GM23338 (cell line): Measurements from ENCODE around the gene ATP5PB. TPM values are rescaled to one million over a fixed set of nuclear protein-coding genes. Genes with fewer than 3 reads are reported as not detected.

Source experiments
- ATAC-seq: fragments of 200-7000 bp; cut with Tn5 transposase; 3 replicates; pipeline ENCODE4 v1.9.1; 2020
- DNase-seq: peaks from one replicate; pipeline ENCODE4 v3.0.0-alpha.2; 2015; ENCODE audit warnings: low spot score
- H2AFZ ChIP-seq: fragments of 200-600 bp; sonication (generic); 2 replicates; pipeline ENCODE4 v1.8.0; 2016; ENCODE audit warnings: antibody characterized with exemption, mild to moderate bottlenecking, moderate library complexity
- H3F3A ChIP-seq: fragments of 200-600 bp; sonication (generic); replicated peaks from 2 replicates; pipeline ENCODE4 v1.8.0; 2017; ENCODE audit warnings: antibody characterized with exemption, mixed run types, low read depth
- H3K27ac ChIP-seq: fragments of 200-600 bp; sonication (generic); 2 replicates; pipeline ENCODE4 v1.6.1; 2016; ENCODE audit warnings: low read depth
- H3K27me3 ChIP-seq: fragments of 200-600 bp; sonication (generic); 2 replicates; pipeline ENCODE4 v1.8.0; 2016; ENCODE audit warnings: mild to moderate bottlenecking, mixed run types, moderate library complexity; ENCODE audit not compliant: insufficient read depth
- H3K36me3 ChIP-seq: fragments of 200-600 bp; sonication (generic); 2 replicates; pipeline ENCODE4 v1.8.0; 2016; ENCODE audit warnings: mild to moderate bottlenecking; ENCODE audit not compliant: insufficient read depth
- H3K4me1 ChIP-seq: fragments of 200-600 bp; sonication (generic); 2 replicates; pipeline ENCODE4 v1.8.0; 2016; ENCODE audit warnings: mild to moderate bottlenecking, moderate library complexity; ENCODE audit not compliant: insufficient read depth
- H3K4me2 ChIP-seq: fragments of 200-600 bp; sonication (generic); 2 replicates; pipeline ENCODE4 v1.7.1; 2017; ENCODE audit warnings: mixed run types
- H3K4me3 ChIP-seq: fragments of 200-600 bp; sonication (generic); 2 replicates; pipeline ENCODE4 v1.6.1; 2016; ENCODE audit warnings: mixed run types
- H3K79me2 ChIP-seq: fragments of 200-600 bp; sonication (generic); replicated peaks from 2 replicates; pipeline ENCODE4 v1.8.0; 2017; ENCODE audit warnings: mild to moderate bottlenecking; ENCODE audit not compliant: insufficient read depth
- H3K9me2 ChIP-seq: fragments of 200-600 bp; sonication (generic); 2 replicates; pipeline ENCODE4 v1.8.0; 2017; ENCODE audit not compliant: insufficient read depth
- H4K20me1 ChIP-seq: fragments of 200-600 bp; sonication (generic); replicated peaks from 2 replicates; pipeline ENCODE4 v1.8.0; 2017; ENCODE audit warnings: mild to moderate bottlenecking; ENCODE audit not compliant: insufficient read depth
- H3K27ac Mint-ChIP-seq: 2 replicates; pipeline ENCODE4 v1.8.0; 2020; ENCODE audit warnings: inconsistent platforms, mild to moderate bottlenecking, moderate library complexity, mixed read lengths
- H3K27me3 Mint-ChIP-seq: 3 replicates; pipeline ENCODE4 v1.8.0; 2022; ENCODE audit warnings: low read depth, mild to moderate bottlenecking, moderate library complexity, mixed read lengths, inconsistent platforms; ENCODE audit not compliant: insufficient read depth, poor library complexity
- H3K36me3 Mint-ChIP-seq: 3 replicates; pipeline ENCODE4 v1.8.0; 2021; ENCODE audit warnings: low read depth, mild to moderate bottlenecking, inconsistent platforms, moderate library complexity, mixed read lengths
- H3K4me1 Mint-ChIP-seq: 3 replicates; pipeline ENCODE4 v1.8.0; 2020; ENCODE audit warnings: mild to moderate bottlenecking, inconsistent platforms, mixed read lengths
- H3K4me3 Mint-ChIP-seq: 3 replicates; pipeline ENCODE4 v1.8.0; 2021; ENCODE audit warnings: moderate library complexity, mild to moderate bottlenecking, inconsistent platforms, mixed read lengths
- H3K9me3 Mint-ChIP-seq: 3 replicates; pipeline ENCODE4 v1.8.0; 2020; ENCODE audit warnings: moderate library complexity, mild to moderate bottlenecking, inconsistent platforms, mixed read lengths
- CREB1 ChIP-seq: fragments of 250-450 bp; sonication (Bioruptor Pico); IDR thresholded peaks from 2 replicates; pipeline ENCODE4 v1.5.0; 2020; ENCODE audit warnings: low read depth, mild to moderate bottlenecking, moderate library complexity
- EZH2 ChIP-seq: fragments of 200-600 bp; sonication (generic); IDR thresholded peaks from one replicate; pipeline ENCODE4 v1.8.0; 2017; ENCODE audit warnings: antibody characterized with exemption, mild to moderate bottlenecking, low read depth; ENCODE audit not compliant: unreplicated experiment
- EZH2phosphoT487 ChIP-seq: fragments of 200-600 bp; sonication (generic); IDR thresholded peaks from one replicate; pipeline ENCODE4 v1.8.1; 2018; ENCODE audit warnings: antibody characterized with exemption; ENCODE audit not compliant: unreplicated experiment
- JUNB ChIP-seq: IDR thresholded peaks from one replicate; pipeline ENCODE4 v1.6.1; 2016; ENCODE audit warnings: antibody characterized with exemption; ENCODE audit not compliant: unreplicated experiment
- NANOG ChIP-seq: IDR thresholded peaks from 2 replicates; pipeline ENCODE4 v1.6.1; 2016; ENCODE audit warnings: antibody characterized with exemption, borderline replicate concordance
- POLR2AphosphoS5 ChIP-seq: IDR thresholded peaks from 2 replicates; pipeline ENCODE4 v1.6.1; 2016; ENCODE audit warnings: antibody characterized with exemption, low read depth
- STAT1 ChIP-seq: IDR thresholded peaks from one replicate; pipeline ENCODE4 v1.6.1; 2016; ENCODE audit warnings: antibody characterized with exemption; ENCODE audit not compliant: unreplicated experiment
- ZNF114 ChIP-seq: fragments of 250-450 bp; sonication (Bioruptor Pico); IDR thresholded peaks from 2 replicates; pipeline ENCODE4 v1.5.0; 2020; ENCODE audit warnings: mild to moderate bottlenecking, moderate library complexity
- ZNF331 ChIP-seq: fragments of 250-450 bp; sonication (Bioruptor Pico); IDR thresholded peaks from 2 replicates; pipeline ENCODE4 v1.5.0; 2020; ENCODE audit warnings: low read depth, mild to moderate bottlenecking, moderate library complexity
- ZNF462 ChIP-seq: fragments of 250-450 bp; sonication (Bioruptor Pico); IDR thresholded peaks from 2 replicates; pipeline ENCODE4 v1.5.0; 2020; ENCODE audit warnings: mild to moderate bottlenecking, moderate library complexity
- polyA plus RNA-seq: library from polyadenylated mRNA; unstranded; fragments of >200 nt; fragmentation: Nextera tagmentation; extraction: Ambion mirVana; gene quantifications from 2 replicates; pipeline ENCODE4 v1.2.1, GENCODE V29; 2016
- total RNA-seq: library from RNA; depleted of rRNA; stranded (reverse); fragments of >200 nt; shearing (Covaris generic); gene quantifications from 2 replicates; pipeline ENCODE4 v1.2.3, GENCODE V29; 2014
- TF ChIP-seq, protein P1 (sequence below): IDR thresholded peaks from one replicate; pipeline ENCODE4 v1.6.1; 2018; ENCODE audit warnings: antibody characterized with exemption; ENCODE audit not compliant: unreplicated experiment
- TF ChIP-seq, protein P2 (sequence below): IDR thresholded peaks from 2 replicates; pipeline ENCODE4 v1.6.1; 2016; ENCODE audit warnings: antibody characterized with exemption
- TF ChIP-seq, protein P3 (sequence below), 2 experiments: fragments of 200-600 bp in 1 of 2; sonication (generic) in 1 of 2; conservative IDR thresholded peaks; 2 replicates each; pipeline versions ENCODE4 v1.5.1 to v1.6.1; 2016 to 2017; ENCODE audit warnings: antibody characterized with exemption in 2 of 2, low read depth in 2 of 2, mild to moderate bottlenecking in 2 of 2, moderate library complexity in 1 of 2

ATP5PB gene
- total and polyA plus RNA-seq, 2 experiments from 2014 or later: 279 to 300 TPM

DNA sequence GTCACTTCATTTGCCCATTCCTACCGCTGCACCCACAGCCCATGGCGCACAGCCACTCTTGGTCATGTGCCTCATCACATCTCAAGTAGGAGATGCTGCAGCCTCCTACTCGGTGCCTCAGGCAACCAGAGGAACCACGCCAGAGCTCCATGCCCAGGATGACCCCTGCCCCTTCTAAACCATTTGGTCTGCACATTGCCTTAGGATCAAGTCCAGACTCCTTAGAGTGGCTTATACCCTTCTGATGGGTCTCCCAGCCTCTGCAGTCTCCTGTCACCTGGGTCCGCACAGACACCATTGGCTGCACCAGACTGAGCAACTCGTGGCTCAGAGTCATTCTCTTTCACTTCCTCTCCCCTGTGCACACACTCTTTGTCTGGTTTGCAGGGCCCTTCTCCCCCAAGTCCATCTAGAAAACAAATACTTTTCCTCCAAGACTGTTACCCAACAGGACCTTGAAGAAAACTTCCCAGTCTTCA is 56.4 kb downstream of the ATP5PB start:
- ATAC-seq (no peak), DNase-seq (no peak)
- Histone ChIP-seq H3K4me2 (no peak overlapping the region), H3K27ac (no peak overlapping the region), H3F3A (no peaks in the 10 kb centered on the region; the same call in 1 of the 2 replicates), H2AFZ (no peak overlapping the region), H4K20me1 (no peaks in the 10 kb centered on the region), H3K27me3 (no peaks in the 10 kb centered on the region), H3K4me3 (no peak overlapping the region), H3K79me2 (no peaks in the 10 kb centered on the region), H3K36me3 (no peaks in the 10 kb centered on the region), H3K4me1 (peaks cover 12% of the 10 kb centered on the region), H3K9me2 (peaks cover 8% of the 10 kb centered on the region; the same call in 1 of the 2 replicates)
- TF ChIP-seq EZH2 (no peak), EZH2phosphoT487 (no peak), ZNF331 (CRISPR knock-in tag) (no peak), ZNF114 (CRISPR knock-in tag) (no peak), STAT1 (no peak), JUNB (no peak), NANOG (no peak), CREB1 (CRISPR knock-in tag) (no peak), ZNF462 (CRISPR knock-in tag) (no peak), POLR2AphosphoS5 (no peak)
- TF ChIP-seq, protein P1, sequence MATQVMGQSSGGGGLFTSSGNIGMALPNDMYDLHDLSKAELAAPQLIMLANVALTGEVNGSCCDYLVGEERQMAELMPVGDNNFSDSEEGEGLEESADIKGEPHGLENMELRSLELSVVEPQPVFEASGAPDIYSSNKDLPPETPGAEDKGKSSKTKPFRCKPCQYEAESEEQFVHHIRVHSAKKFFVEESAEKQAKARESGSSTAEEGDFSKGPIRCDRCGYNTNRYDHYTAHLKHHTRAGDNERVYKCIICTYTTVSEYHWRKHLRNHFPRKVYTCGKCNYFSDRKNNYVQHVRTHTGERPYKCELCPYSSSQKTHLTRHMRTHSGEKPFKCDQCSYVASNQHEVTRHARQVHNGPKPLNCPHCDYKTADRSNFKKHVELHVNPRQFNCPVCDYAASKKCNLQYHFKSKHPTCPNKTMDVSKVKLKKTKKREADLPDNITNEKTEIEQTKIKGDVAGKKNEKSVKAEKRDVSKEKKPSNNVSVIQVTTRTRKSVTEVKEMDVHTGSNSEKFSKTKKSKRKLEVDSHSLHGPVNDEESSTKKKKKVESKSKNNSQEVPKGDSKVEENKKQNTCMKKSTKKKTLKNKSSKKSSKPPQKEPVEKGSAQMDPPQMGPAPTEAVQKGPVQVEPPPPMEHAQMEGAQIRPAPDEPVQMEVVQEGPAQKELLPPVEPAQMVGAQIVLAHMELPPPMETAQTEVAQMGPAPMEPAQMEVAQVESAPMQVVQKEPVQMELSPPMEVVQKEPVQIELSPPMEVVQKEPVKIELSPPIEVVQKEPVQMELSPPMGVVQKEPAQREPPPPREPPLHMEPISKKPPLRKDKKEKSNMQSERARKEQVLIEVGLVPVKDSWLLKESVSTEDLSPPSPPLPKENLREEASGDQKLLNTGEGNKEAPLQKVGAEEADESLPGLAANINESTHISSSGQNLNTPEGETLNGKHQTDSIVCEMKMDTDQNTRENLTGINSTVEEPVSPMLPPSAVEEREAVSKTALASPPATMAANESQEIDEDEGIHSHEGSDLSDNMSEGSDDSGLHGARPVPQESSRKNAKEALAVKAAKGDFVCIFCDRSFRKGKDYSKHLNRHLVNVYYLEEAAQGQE: no peak
- TF ChIP-seq, protein P2, sequence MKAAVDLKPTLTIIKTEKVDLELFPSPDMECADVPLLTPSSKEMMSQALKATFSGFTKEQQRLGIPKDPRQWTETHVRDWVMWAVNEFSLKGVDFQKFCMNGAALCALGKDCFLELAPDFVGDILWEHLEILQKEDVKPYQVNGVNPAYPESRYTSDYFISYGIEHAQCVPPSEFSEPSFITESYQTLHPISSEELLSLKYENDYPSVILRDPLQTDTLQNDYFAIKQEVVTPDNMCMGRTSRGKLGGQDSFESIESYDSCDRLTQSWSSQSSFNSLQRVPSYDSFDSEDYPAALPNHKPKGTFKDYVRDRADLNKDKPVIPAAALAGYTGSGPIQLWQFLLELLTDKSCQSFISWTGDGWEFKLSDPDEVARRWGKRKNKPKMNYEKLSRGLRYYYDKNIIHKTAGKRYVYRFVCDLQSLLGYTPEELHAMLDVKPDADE: no peak
- TF ChIP-seq, protein P3, sequence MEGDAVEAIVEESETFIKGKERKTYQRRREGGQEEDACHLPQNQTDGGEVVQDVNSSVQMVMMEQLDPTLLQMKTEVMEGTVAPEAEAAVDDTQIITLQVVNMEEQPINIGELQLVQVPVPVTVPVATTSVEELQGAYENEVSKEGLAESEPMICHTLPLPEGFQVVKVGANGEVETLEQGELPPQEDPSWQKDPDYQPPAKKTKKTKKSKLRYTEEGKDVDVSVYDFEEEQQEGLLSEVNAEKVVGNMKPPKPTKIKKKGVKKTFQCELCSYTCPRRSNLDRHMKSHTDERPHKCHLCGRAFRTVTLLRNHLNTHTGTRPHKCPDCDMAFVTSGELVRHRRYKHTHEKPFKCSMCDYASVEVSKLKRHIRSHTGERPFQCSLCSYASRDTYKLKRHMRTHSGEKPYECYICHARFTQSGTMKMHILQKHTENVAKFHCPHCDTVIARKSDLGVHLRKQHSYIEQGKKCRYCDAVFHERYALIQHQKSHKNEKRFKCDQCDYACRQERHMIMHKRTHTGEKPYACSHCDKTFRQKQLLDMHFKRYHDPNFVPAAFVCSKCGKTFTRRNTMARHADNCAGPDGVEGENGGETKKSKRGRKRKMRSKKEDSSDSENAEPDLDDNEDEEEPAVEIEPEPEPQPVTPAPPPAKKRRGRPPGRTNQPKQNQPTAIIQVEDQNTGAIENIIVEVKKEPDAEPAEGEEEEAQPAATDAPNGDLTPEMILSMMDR (conservative IDR thresholded peaks at IDR 0.05; ENCODE audit: low read depth in 2 of 2): no peak
- peaks cover 8% of the 10 kb centered on the region for H3K4me1 Mint-ChIP-seq
- H3K27me3 Mint-ChIP-seq: peaks cover 10% of the 10 kb centered on the region
- H3K36me3 Mint-ChIP-seq: no peaks in the 10 kb centered on the region
- no peak overlapping the region for H3K4me3 Mint-ChIP-seq
- no peaks in the 10 kb centered on the region for H3K9me3 Mint-ChIP-seq
- H3K27ac Mint-ChIP-seq: no peak overlapping the region
